WTC11 (cell line): Measurements from ENCODE around the gene FEV.

Experiments used
- CBFB ChIP-seq: sonication (generic); formaldehyde crosslinking; IDR thresholded peaks from 2 replicates; pipeline ENCODE4 v1.8.1; 2022; ENCODE audit warnings: mild to moderate bottlenecking, low read depth, missing genetic modification reagents
- ESRRA ChIP-seq: sonication (generic); formaldehyde crosslinking; IDR thresholded peaks from 2 replicates; pipeline ENCODE4 v1.8.1; 2022; ENCODE audit warnings: mild to moderate bottlenecking, missing genetic modification reagents, borderline replicate concordance
- FOXJ3 ChIP-seq: sonication (generic); formaldehyde crosslinking; IDR thresholded peaks from 2 replicates; pipeline ENCODE4 v1.9.0; 2021; ENCODE audit warnings: missing genetic modification reagents, mild to moderate bottlenecking, borderline replicate concordance
- JUN ChIP-seq: sonication (generic); formaldehyde crosslinking; IDR thresholded peaks from 2 replicates; pipeline ENCODE4 v1.8.0; 2023; ENCODE audit warnings: mild to moderate bottlenecking, missing genetic modification reagents
- NFE2L1 ChIP-seq: sonication (generic); formaldehyde crosslinking; IDR thresholded peaks from 2 replicates; pipeline ENCODE4 v1.8.1; 2023; ENCODE audit warnings: missing genetic modification reagents
- SP1 ChIP-seq: sonication (generic); formaldehyde crosslinking; conservative IDR thresholded peaks from 2 replicates; pipeline ENCODE4 v1.8.1; 2022; ENCODE audit warnings: missing genetic modification reagents
- ZNF121 ChIP-seq: sonication (generic); formaldehyde crosslinking; IDR thresholded peaks from 2 replicates; pipeline ENCODE4 v1.8.0; 2023; ENCODE audit warnings: missing genetic modification reagents
- ZNF138 ChIP-seq: sonication (generic); formaldehyde crosslinking; conservative IDR thresholded peaks from 2 replicates; pipeline ENCODE4 v1.8.1; 2022; ENCODE audit warnings: mild to moderate bottlenecking, moderate library complexity, missing genetic modification reagents
- TF ChIP-seq, protein P1 (sequence below): fragments of 200-600 bp; IDR thresholded peaks from 2 replicates; pipeline ENCODE4 v1.8.0; 2022; ENCODE audit warnings: antibody characterized with exemption
- TF ChIP-seq, protein P2 (sequence below): sonication (generic); formaldehyde crosslinking; IDR thresholded peaks from 2 replicates; pipeline ENCODE4 v1.8.1; 2023; ENCODE audit warnings: mild to moderate bottlenecking, missing genetic modification reagents, moderate library complexity
- TF ChIP-seq, protein P3 (sequence below): sonication (generic); formaldehyde crosslinking; IDR thresholded peaks from 2 replicates; pipeline ENCODE4 v1.8.0; 2022; ENCODE audit warnings: mild to moderate bottlenecking, missing genetic modification reagents
- TF ChIP-seq, protein P4 (sequence below): sonication (generic); formaldehyde crosslinking; IDR thresholded peaks from 2 replicates; pipeline ENCODE4 v1.8.1; 2023; ENCODE audit warnings: mild to moderate bottlenecking, missing genetic modification reagents, borderline replicate concordance

DNA sequence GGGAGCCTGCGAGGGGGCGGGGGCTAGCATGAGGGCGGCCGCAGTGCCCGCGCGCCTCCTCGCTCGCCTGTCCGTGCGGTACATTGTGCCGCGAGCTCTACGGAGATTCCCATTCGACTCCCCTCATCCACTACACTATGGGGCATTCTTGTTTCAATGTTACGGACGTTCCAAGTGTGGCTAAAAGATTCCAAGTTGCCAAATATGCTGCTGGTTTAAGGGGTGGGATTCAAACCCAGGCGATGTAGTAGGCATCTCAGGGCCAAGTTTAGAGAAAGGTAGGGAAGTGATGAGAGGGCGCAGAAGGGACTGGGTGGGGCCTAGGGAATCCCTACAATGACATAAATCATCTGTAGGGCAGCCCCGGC, 18.3 kb upstream of the FEV start:
- TF ChIP-seq FOXJ3 (CRISPR knock-in tag) = no peak
- TF ChIP-seq, protein P1, sequence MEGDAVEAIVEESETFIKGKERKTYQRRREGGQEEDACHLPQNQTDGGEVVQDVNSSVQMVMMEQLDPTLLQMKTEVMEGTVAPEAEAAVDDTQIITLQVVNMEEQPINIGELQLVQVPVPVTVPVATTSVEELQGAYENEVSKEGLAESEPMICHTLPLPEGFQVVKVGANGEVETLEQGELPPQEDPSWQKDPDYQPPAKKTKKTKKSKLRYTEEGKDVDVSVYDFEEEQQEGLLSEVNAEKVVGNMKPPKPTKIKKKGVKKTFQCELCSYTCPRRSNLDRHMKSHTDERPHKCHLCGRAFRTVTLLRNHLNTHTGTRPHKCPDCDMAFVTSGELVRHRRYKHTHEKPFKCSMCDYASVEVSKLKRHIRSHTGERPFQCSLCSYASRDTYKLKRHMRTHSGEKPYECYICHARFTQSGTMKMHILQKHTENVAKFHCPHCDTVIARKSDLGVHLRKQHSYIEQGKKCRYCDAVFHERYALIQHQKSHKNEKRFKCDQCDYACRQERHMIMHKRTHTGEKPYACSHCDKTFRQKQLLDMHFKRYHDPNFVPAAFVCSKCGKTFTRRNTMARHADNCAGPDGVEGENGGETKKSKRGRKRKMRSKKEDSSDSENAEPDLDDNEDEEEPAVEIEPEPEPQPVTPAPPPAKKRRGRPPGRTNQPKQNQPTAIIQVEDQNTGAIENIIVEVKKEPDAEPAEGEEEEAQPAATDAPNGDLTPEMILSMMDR = no peak; the same call in 1 of the 2 replicates
- TF ChIP-seq ESRRA (CRISPR knock-in tag) = no peak
- no peak for TF ChIP-seq SP1 (CRISPR knock-in tag)
- TF ChIP-seq ZNF138 (CRISPR knock-in tag) = no peak
- TF ChIP-seq JUN (CRISPR knock-in tag) = no peak
- TF ChIP-seq, protein P2, sequence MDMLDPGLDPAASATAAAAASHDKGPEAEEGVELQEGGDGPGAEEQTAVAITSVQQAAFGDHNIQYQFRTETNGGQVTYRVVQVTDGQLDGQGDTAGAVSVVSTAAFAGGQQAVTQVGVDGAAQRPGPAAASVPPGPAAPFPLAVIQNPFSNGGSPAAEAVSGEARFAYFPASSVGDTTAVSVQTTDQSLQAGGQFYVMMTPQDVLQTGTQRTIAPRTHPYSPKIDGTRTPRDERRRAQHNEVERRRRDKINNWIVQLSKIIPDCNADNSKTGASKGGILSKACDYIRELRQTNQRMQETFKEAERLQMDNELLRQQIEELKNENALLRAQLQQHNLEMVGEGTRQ = no peak
- TF ChIP-seq, protein P3, sequence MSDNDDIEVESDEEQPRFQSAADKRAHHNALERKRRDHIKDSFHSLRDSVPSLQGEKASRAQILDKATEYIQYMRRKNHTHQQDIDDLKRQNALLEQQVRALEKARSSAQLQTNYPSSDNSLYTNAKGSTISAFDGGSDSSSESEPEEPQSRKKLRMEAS = no peak
- no peak for TF ChIP-seq NFE2L1 (CRISPR knock-in tag)
- no peak for TF ChIP-seq CBFB (CRISPR knock-in tag)
- TF ChIP-seq ZNF121 = no peak
- TF ChIP-seq, protein P4, sequence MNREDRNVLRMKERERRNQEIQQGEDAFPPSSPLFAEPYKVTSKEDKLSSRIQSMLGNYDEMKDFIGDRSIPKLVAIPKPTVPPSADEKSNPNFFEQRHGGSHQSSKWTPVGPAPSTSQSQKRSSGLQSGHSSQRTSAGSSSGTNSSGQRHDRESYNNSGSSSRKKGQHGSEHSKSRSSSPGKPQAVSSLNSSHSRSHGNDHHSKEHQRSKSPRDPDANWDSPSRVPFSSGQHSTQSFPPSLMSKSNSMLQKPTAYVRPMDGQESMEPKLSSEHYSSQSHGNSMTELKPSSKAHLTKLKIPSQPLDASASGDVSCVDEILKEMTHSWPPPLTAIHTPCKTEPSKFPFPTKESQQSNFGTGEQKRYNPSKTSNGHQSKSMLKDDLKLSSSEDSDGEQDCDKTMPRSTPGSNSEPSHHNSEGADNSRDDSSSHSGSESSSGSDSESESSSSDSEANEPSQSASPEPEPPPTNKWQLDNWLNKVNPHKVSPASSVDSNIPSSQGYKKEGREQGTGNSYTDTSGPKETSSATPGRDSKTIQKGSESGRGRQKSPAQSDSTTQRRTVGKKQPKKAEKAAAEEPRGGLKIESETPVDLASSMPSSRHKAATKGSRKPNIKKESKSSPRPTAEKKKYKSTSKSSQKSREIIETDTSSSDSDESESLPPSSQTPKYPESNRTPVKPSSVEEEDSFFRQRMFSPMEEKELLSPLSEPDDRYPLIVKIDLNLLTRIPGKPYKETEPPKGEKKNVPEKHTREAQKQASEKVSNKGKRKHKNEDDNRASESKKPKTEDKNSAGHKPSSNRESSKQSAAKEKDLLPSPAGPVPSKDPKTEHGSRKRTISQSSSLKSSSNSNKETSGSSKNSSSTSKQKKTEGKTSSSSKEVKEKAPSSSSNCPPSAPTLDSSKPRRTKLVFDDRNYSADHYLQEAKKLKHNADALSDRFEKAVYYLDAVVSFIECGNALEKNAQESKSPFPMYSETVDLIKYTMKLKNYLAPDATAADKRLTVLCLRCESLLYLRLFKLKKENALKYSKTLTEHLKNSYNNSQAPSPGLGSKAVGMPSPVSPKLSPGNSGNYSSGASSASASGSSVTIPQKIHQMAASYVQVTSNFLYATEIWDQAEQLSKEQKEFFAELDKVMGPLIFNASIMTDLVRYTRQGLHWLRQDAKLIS (CRISPR knock-in tag) = no peak
